HCEC 1CT (cell line): ENCODE results near the gene BIRC2.
A peak's percentile ranks its signal among the peaks of the same experiment; 100 is the strongest.

Source experiments
- DNase-seq: peaks from one replicate; pipeline ENCODE4 v3.0.0-alpha.2; 2017

The BIRC2 gene

GRCh38 chr11:102402548-102402947 lies 55.5 kb downstream of the BIRC2 start:
- no peak for DNase-seq

- no peak for DNase-seq
Measured at GRCh38 chr11:102405501-102405900, 58.5 kb downstream of the BIRC2 start.

GRCh38 chr11:102406099-102406498 lies 59.1 kb downstream of the BIRC2 start:
- DNase-seq: no peak

- DNase-seq: no peak
Measured at GRCh38 chr11:102407901-102408300, 60.9 kb downstream of the BIRC2 start.

- DNase-seq: no peak
Measured at GRCh38 chr11:102408339-102408738, 61.3 kb downstream of the BIRC2 start.

- peak; percentile 7 for DNase-seq
Measured at GRCh38 chr11:102410382-102410784, 63.4 kb downstream of the BIRC2 start.

- DNase-seq: no peak
Measured at GRCh38 chr11:102411142-102411541, 64.1 kb downstream of the BIRC2 start.

- no peak for DNase-seq
Measured at GRCh38 chr11:102413497-102413896, 66.5 kb downstream of the BIRC2 start.

GRCh38 chr11:102414559-102414958 lies 67.5 kb downstream of the BIRC2 start:
- no peak for DNase-seq

- DNase-seq: no peak
Measured at GRCh38 chr11:102415304-102415916, 68.4 kb downstream of the BIRC2 start.

GRCh38 chr11:102416976-102417375 lies 70.0 kb downstream of the BIRC2 start:
- no peak for DNase-seq

- DNase-seq: no peak
Measured at GRCh38 chr11:102419181-102419580, 72.2 kb downstream of the BIRC2 start.

GRCh38 chr11:102420547-102420946 lies 73.5 kb downstream of the BIRC2 start:
- no peak for DNase-seq

GRCh38 chr11:102421261-102421660 lies 74.2 kb downstream of the BIRC2 start:
- DNase-seq: no peak

GRCh38 chr11:102422817-102423712 lies 76.1 kb downstream of the BIRC2 start:
- no peak for DNase-seq

GRCh38 chr11:102423936-102424335 lies 76.9 kb downstream of the BIRC2 start:
- no peak for DNase-seq

GRCh38 chr11:102426000-102426399 lies 79.0 kb downstream of the BIRC2 start:
- DNase-seq: no peak

GRCh38 chr11:102426570-102426969 lies 79.6 kb downstream of the BIRC2 start:
- no peak for DNase-seq

- DNase-seq: no peak
Measured at GRCh38 chr11:102427068-102427467, 80.1 kb downstream of the BIRC2 start.
